ENCODE results near the gene MPDZ.

MPDZ gene

DNA sequence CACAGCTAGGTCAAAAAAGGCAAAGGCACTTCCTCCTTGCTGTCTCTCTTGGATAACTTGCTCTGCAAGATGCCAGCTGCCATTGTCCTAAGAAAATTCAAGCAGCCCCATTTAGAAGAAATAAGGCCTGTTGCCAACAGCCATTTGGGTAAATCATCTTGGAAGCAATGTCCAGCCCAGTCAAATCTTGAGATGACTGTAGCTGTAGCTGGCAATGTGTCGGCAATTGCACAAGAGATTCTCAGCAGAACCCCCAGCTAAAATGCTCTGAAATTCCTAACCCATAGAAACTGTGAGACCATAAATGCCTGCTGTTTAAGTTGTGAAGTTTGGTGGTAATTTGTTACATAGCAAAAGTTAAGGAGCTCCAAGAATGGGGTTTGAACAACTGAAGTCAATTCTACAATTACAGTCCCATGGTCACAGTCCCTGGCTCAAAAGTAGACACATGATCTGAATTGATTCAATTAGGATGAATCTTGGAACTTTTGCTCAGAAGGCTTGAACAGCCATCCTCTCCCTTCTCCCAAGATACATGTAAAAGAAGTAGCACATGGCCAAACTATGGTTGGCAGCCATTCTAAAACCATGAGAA is 151.1 kb downstream of the MPDZ start:
- DNase-seq, result no peak

GRCh38 chr9:13127131-13127530 is 152.4 kb downstream of the MPDZ start:
- no peak for DNase-seq

DNA sequence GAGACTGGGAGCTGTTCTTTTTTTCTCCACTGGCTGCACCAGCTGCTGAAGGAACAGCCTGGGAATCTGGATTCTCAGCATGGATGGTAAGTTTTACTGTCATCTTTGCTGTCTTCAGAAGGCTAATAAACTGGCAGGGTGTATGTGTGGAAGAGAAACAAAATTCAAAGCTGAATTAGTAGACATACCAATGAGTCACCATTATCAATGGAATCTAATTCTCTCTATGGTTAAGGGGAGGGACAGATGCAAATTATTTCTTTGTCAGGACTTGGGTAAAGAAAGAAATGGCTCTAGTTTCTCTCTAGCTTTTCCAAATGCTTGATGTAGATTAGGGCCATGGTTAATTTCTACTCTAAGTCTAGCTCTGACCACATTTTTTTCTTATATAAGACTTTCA is 154.2 kb downstream of the MPDZ start:
- no peak for DNase-seq

DNA sequence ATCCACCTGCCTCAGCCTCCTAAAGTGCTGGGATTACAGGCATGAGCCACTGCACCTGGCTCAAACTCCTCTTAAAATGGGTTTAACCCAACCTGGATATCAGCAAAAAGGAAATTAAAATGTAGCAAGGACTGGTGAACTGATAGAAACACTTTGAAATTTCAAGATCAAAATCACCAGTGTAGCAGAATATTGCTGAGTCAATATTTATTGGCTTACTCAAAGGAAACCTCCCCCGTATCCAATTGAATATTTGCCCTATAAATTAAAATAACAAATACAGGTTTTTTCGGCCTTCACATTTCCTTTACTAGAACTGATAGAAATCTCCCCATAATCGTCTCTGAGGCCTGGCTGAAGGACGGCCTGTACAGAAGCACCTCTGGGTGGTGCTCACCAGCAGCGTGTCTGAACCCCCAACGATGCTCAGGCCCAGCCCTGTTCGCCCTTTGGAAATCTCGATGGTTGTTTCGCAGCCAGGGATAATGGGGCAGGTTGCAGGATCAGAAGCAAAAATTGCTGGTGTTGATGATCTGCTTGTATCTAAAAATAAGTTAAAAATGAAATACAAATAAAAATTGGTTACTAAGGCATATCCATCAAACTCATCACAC is 156.6 kb downstream of the MPDZ start:
- DNase-seq, result no peak

DNA sequence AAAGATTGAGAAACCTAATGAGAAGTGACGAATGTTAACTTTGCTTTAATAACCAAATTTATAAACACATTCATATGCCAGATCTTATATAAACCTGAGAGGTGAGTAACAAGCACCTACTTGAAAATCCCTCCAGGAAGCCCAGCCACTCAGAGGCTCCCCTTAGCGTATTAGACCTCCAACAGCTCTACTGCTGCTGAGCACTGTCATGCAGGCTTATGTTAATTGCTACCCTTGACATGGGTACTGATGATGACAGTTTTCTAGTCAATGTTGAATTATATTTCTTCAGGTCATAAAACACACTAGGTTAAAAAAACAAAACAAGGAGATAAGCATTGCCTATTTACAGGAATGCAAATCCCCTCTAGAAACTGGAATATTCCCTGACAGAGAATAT is 161.2 kb downstream of the MPDZ start:
- no peak for DNase-seq

DNA sequence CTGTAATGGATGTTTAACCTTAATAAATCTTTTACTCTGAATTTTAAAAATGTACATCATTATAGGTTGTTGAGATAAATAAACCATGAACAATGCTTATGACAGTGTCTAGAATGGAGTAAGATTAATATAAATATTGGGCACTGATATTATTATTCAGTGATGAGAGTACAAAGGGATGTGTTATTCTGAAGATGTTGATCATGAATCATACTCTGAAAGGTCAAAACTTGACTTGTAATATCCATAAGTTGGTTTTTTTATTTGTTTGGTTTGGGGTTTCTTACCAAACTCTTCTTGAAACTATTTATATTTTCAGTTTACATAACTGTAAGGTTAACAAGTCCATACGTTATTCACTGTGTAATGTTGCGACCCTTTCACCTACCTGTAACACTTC is 163.2 kb downstream of the MPDZ start:
- no peak for DNase-seq

GRCh38 chr9:13113751-13114150 is 165.7 kb downstream of the MPDZ start:
- no peak for DNase-seq

DNA sequence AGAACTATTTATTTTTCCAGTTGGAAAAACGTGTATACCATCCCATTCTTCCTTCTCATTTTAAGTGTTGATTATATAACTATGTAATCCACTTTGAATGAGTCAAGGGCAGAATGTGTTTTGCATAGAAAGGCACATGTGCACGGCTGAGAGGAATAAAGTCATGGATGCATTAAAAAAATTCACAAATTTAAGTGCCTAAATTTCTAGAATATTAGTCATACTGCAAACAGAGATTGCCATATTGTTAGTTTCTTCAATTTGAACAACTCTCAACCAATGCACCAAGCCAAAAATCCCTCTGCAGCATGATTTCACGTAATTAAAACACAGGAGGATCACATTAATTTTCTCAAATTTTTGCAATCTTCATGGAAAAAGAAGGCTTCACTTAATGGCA is 166.3 kb downstream of the MPDZ start:
- no peak for DNase-seq

DNA sequence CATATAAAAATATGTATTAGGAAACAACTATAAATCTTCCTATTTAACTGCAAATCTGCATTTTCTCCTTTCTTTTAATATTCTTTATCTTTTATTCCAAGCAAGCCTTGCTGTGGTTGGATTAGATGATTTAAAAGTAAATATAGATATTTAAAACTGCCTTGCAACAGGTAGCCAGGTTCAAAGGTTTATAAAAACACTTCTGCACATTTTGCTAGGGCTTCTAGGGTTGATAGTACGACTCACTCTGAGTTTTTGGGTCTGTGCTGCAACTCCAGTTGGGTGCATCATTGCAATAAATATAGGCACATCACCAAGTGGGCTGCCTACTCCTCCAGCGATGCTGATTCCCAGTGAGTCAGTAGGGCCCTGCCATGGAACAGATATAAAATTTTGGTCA is 167.7 kb downstream of the MPDZ start:
- DNase-seq, result no peak

DNA sequence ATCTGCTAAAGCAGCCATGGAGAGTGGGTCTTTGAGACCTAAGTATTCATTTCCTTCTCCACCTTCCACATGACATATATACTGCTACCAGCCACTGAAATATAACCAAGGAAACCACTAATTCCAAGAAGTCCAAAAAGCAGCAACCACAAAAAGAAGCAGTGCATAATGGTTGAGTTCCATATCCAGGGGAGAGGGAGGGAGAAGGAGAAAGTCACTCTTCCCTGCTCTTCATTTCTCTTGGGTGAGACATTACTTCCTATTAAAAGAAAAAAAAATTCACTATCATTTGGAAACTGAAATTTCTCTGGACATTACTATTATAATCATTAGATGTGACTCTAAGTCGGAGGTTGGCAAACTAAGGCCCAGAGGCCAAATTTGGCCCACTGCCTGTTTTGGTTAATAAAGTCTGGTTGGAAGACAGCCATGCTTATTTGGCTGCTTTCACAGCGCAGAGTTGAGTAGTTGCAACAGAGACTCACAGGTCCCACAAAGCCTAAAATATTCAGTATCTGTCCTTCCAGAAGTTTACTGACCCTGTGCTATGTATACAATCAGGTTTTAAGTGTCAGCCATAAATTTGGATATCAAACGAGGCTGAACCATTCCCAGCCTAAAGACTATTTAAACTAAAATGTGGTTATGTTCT is 168.6 kb downstream of the MPDZ start:
- DNase-seq, result no peak

GRCh38 chr9:13109781-13110180 is 169.7 kb downstream of the MPDZ start:
- no peak for DNase-seq

DNA sequence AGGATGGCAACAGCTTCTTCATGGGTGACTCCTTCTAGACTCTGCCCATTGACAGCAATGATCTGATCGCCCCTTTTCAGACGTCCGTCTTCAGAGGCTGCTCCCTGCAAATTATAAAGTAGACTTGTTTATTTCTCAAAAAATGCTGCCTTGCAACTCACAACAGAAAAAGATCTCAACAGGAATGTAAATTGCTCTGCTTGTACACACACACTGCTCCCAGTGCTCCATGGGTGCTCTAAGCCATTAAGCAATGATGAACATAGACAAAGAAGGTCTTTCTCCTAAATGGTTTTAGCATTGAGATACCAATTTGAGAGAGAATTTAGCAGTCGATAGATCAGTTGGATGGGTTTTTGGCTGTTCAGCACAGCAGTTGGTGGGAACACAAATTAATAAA is 172.5 kb downstream of the MPDZ start:
- DNase-seq, result no peak

- no peak for DNase-seq
These were observed 178.4 kb downstream of the MPDZ start for GRCh38 chr9:13100914-13101572.

GRCh38 chr9:13095056-13095455 is 184.4 kb downstream of the MPDZ start:
- DNase-seq, result no peak

DNA sequence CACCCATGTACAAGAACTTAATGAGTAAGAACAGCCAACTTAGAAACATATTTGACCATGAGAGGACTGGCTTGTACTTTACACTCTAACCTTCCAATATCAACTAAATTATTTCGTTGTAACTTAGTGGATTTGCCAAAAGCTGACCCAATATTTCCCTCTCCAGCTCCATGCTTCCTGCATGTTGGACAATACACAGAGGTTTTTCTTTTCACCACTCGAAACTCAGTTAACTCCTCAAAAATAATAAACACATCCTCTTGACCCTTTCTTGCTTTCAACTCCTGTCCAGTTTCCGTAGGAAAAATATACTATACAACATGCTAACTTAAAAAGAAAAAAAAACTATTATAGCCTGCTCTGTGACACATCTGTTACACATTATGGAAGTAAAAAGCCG is 188.9 kb downstream of the MPDZ start:
- no peak for DNase-seq

DNA sequence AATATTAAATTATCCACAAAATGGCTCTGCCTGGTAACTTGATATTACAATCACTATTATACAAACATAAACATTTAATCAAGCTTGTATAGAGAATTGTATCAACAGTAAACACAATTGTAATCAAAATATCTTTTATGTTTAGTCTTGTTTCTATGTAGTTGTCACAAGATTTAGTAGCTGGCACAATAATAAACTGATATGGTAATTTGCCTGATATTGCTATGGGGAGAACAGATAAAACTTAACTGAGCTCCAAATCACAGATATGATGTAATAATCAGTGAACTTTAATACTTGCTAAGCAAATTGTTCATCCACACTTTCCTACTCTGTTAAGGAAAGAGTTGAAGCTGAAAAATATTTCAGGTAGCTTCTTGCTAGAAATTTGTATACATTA is 189.8 kb downstream of the MPDZ start:
- no peak for DNase-seq

DNA sequence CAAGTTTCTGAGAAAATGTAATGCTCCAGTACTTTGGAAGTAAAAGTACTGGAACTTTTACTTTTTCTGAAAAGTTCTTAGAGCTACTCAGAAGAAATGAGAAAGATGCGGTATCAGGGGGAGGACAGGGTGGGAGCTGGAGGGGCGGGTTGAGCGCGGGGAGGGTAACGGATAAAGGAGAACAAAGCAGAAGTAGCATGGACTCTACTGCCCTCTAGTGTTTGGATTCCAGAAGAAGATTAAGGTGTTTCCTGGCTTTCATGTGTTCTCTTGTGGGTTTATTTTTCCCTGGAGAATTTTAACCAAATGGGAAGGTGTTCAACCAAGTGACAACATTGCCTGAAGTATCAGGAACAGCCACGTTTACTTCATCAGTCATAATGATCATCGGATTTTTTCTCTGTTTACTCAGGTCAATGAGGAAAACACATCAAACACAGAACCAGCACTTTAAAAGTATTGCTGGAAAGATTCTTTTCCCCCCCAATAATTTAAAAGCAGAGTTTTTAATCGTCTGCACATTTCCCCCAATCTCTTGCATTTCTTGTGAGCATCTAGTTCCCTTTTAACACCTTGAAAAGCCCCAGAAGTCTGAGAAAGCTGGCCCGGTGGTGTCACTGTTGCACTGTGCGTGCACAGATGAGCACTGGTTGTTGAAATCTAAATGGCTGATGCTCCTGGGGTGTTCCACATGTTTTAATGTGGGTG is 190.6 kb downstream of the MPDZ start:
- DNase-seq, result peak; percentile 6

- DNase-seq, result no peak
These were observed 195.4 kb downstream of the MPDZ start for GRCh38 chr9:13083963-13084528.

DNA sequence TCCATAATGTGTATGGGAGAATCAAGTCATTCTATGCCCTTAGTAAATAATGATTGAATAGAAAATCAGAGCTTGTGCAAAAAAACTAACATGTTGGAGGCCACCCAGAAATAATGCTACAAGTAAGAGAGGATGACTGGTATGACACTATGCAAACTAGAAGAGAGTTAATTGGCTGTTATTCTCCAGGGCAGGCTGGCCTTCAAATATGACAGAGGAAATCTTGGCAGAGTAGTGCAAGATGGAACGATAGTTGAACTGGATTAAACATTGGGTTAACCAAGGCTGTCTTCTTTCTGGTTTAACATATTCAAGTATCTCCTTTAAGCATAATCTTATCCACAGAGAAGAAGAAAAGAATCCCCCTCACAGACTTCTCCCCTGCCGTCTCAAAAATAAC is 196.1 kb downstream of the MPDZ start:
- DNase-seq, result no peak

DNA sequence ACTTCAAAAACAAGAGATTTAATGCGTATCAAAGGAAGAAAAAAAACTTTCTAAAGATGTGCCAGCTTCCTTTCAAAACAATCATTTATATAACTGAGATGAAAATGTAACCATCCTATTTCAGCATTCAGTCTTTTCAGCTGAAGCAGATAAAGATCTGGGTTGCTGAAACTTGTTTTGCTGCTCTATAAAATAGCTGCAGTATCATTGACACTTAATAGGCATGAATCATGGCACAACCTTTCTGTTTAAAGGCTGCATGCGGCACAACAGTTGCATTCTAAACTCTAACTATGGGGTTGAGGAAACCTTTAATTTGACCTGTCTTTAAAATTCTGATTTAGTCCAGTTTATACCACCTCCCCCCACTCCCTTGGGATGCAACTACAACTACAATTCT is 196.7 kb downstream of the MPDZ start:
- no peak for DNase-seq

GRCh38 chr9:13078164-13078563 is 201.3 kb downstream of the MPDZ start:
- no peak for DNase-seq

DNA sequence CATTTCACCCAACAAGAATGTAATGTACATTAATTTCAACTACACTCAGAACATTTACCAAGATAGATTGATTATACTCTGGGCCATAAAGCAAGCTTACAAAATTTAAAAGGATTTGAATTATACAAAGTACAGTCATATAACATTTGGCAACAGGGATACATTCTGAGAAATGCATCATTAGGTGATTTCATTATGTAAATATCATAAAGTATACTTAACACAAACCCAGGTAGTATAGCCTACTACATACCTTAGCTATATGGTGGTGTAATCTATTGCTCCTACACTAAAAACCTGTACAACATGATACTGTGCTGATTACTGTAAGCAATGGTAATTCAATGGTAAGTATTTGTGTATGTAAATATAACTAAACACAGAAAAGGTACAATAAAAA is 202.9 kb downstream of the MPDZ start:
- no peak for DNase-seq

- DNase-seq, result no peak
These were observed 207.6 kb downstream of the MPDZ start for GRCh38 chr9:13071921-13072320.

Measured in NCI-H524 treated with DMSO at 0.1 percent for 48 hours (cell line).